NB4 (cell line): ENCODE results near the gene SLC39A11.
A peak's percentile ranks its signal among the peaks of the same experiment; 100 is the strongest.

Experiments used
- DNase-seq: peaks from one replicate; pipeline ENCODE4 v3.0.0; 2010; ENCODE audit warnings: low read depth
- H3K4me3 ChIP-seq: one replicate; pipeline ENCODE4 v1.5.1; 2011; ENCODE audit warnings: mild to moderate bottlenecking, low read depth, low read length, moderate library complexity
- CTCF ChIP-seq: IDR thresholded peaks from one replicate; pipeline ENCODE4 v1.5.1; 2012; ENCODE audit warnings: low read depth, low read length
- MAX ChIP-seq: IDR thresholded peaks from 2 replicates; pipeline ENCODE4 v1.6.1; 2011; ENCODE audit warnings: low read depth, low read length
- MYC ChIP-seq: IDR thresholded peaks from 2 replicates; pipeline ENCODE4 v1.6.1; 2011; ENCODE audit warnings: low read depth, low read length
- POLR2A ChIP-seq: IDR thresholded peaks from 2 replicates; pipeline ENCODE4 v1.6.1; 2011; ENCODE audit warnings: mild to moderate bottlenecking; ENCODE audit not compliant: insufficient read length; ENCODE audit errors: extremely low read depth

SLC39A11 gene

GRCh38 chr17:73074566-73074965 lies 17.9 kb downstream of the SLC39A11 start:
- TF ChIP-seq MYC (no peak), MAX (no peak), POLR2A (no peak)
- H3K4me3 ChIP-seq: no peak overlapping the region
- no peak for DNase-seq

GRCh38 chr17:73072219-73072962 lies 20.1 kb downstream of the SLC39A11 start:
- peak; percentile 72 for DNase-seq
- H3K4me3 ChIP-seq: no peak overlapping the region
- TF ChIP-seq POLR2A (no peak), CTCF (no peak), MYC (no peak), MAX (no peak)

GRCh38 chr17:73071066-73071999 lies 21.2 kb downstream of the SLC39A11 start:
- no peak for DNase-seq
- H3K4me3 ChIP-seq: no peak overlapping the region
- TF ChIP-seq MYC (no peak), CTCF (no peak)

DNA sequence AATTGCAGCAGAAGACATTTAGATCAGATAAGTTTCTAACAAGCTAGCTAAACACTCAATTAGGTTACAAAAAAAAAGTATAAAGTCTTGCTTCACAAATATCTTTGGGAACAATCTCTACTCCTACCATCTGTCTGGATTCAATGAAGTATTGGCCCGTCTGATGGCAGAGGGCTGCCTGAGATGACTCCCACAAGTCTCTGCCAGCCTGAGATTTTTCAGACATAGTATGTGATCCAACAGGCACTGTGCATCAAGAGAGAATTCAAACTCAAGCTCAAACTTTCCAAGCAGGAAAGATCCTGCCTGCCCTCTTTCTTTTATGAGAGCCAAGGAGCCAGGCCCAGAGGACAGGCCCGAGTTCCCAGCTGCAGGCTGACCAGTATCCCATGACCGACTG lies 22.6 kb downstream of the SLC39A11 start:
- no peak for DNase-seq
- no peak overlapping the region for H3K4me3 ChIP-seq
- TF ChIP-seq POLR2A (no peak), CTCF (no peak), MAX (no peak), MYC (no peak)

DNA sequence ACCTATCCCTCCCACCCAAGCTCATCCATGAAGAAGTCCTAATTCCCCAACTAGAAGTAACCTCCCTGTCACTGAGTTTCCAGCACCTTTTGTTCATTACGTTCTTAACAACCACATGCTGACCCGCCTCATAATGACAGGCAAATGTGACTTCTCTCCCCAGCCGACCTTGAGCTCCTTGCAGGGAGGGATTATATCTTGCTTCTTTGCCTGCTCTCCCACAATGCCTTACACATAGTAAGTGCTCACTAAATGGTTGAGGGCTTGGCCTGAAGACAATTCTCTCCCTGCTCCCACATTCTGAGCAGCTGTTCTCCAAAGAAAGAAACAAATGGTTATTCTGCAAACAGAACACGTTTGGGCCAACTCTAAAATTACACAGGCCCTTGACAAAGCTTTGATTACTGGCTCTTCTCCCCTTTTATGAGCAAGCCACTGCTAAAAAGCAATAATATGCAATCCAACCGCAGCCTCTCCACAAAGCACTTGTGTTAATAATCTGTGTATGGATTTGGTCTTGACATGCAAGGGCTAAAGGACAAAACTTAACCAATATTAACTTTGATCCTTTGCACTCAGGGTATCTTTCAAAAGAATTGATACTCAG lies 23.2 kb downstream of the SLC39A11 start:
- no peak overlapping the region for H3K4me3 ChIP-seq
- no peak for DNase-seq
- TF ChIP-seq CTCF (no peak), MYC (no peak), MAX (no peak), POLR2A (no peak)
